ENCODE results near the gene VBP1.

DNA sequence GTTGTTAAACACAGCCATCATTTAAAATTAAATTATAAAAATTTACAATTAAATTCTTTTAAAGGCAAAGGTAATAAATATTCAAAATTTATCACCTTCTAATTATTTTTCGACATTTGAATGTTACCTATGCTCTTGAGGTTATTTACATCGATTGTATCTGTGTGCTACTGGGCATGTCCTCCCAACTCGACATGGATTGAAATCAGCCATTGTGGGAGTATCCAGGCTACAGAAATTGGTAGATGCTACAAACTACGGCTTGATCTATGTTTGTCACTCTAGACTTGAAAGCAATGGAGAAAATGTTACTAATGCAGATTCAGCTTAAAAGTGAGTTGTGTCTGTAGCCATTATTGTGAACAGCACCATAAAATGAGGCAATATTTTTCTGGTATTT lies 2.5 kb upstream of the VBP1 start:
- TF ChIP-seq, protein P1, sequence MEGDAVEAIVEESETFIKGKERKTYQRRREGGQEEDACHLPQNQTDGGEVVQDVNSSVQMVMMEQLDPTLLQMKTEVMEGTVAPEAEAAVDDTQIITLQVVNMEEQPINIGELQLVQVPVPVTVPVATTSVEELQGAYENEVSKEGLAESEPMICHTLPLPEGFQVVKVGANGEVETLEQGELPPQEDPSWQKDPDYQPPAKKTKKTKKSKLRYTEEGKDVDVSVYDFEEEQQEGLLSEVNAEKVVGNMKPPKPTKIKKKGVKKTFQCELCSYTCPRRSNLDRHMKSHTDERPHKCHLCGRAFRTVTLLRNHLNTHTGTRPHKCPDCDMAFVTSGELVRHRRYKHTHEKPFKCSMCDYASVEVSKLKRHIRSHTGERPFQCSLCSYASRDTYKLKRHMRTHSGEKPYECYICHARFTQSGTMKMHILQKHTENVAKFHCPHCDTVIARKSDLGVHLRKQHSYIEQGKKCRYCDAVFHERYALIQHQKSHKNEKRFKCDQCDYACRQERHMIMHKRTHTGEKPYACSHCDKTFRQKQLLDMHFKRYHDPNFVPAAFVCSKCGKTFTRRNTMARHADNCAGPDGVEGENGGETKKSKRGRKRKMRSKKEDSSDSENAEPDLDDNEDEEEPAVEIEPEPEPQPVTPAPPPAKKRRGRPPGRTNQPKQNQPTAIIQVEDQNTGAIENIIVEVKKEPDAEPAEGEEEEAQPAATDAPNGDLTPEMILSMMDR (conservative IDR thresholded peaks at IDR 0.05; ENCODE audit: low read length), result no peak
- no peak for TF ChIP-seq EZH2phosphoT487 (IDR thresholded peaks at IDR 0.05; ENCODE audit: borderline replicate concordance)
